HepG2 (cell line): ENCODE measurements around the gene NAGS. TPM values are rescaled to one million over a fixed set of nuclear protein-coding genes. Genes with fewer than 3 reads are reported as not detected.

ENCODE experiments used
- ATAC-seq: fragments of 200-7000 bp; cut with Tn5 transposase; 3 replicates; pipeline ENCODE4 v1.9.1; 2020; ENCODE audit warnings: mild to moderate bottlenecking, moderate library complexity
- BruUV-seq: library from RNA; stranded (reverse); fragments of 400-500 nt; replicated peaks from 2 replicates; lab custom pipeline; 2021; lab: Mats Ljungman, UMichigan
- CTCF ChIA-PET: fragments of 300-600 bp; formaldehyde crosslinking; extraction: SDS; loops from one replicate; lab custom pipeline; 2021; ENCODE audit warnings: low total read pairs, inconsistent platforms, low intra/inter-chr PET ratio; lab: Yijun Ruan, JAX
- POLR2A ChIA-PET: fragments of 350-600 bp; sonication (Branson Sonifier 250); formaldehyde crosslinking; loops from one replicate; lab custom pipeline; 2020; ENCODE audit warnings: antibody characterized with exemption, inconsistent platforms; lab: Yijun Ruan, JAX
- DNase-seq: peaks from one replicate; pipeline ENCODE4 v3.0.0-alpha.2; 2015; ENCODE audit warnings: low spot score
- FAIRE-seq: peaks from 3 replicates; lab custom pipeline; 2011; peaks lifted over from hg19 to GRCh38; lab: Jason Lieb, UNC
- H2AFZ ChIP-seq: one replicate; pipeline ENCODE4 v1.6.1; 2011; ENCODE audit warnings: low read length, inconsistent platforms
- H3K27ac ChIP-seq: fragments of 300-600 bp; 3 replicates; pipeline ENCODE4 v1.8.0; 2011; ENCODE audit warnings: mixed run types, mild to moderate bottlenecking, mixed read lengths, low read length, inconsistent platforms; ENCODE audit not compliant: insufficient read depth; ENCODE audit errors: extremely low read length
- H3K27me3 ChIP-seq, 2 experiments: fragments of 200-600 bp in 1 of 2; 2 replicates in 1 of 2; 3 replicates in 1 of 2; pipeline versions ENCODE4 v1.6.0 to v1.8.0; 2011; ENCODE audit warnings: low read length in 2 of 2, mild to moderate bottlenecking in 2 of 2, moderate library complexity in 2 of 2, inconsistent platforms in 1 of 2; ENCODE audit not compliant: insufficient read depth in 2 of 2, control insufficient read depth in 1 of 2
- H3K36me3 ChIP-seq, 2 experiments: fragments of 200-600 bp in 1 of 2; replicated peaks in 1 of 2; 2 replicates in 1 of 2; 3 replicates in 1 of 2; pipeline versions ENCODE4 v1.5.1 to v1.8.0; 2011; ENCODE audit warnings: low read length in 2 of 2, inconsistent platforms in 1 of 2; ENCODE audit not compliant: insufficient read depth in 2 of 2, control insufficient read depth in 1 of 2
- H3K4me1 ChIP-seq: 2 replicates; pipeline ENCODE4 v1.5.1; 2012; ENCODE audit warnings: low read length, inconsistent platforms; ENCODE audit not compliant: insufficient read depth
- H3K4me2 ChIP-seq: 2 replicates; pipeline ENCODE4 v1.6.0; 2011; ENCODE audit warnings: low read depth, low read length, inconsistent platforms
- H3K4me3 ChIP-seq, 3 experiments: fragments of 200-600 bp in 1 of 3; sonication (generic), shearing (Covaris generic) in 1 of 3; replicated peaks in 1 of 3; 2 replicates each; pipeline ENCODE4 v1.5.1; 2011 to 2016; ENCODE audit warnings: low read length in 3 of 3, inconsistent platforms in 2 of 3, low read depth in 2 of 3, mild to moderate bottlenecking in 2 of 3, control low read depth in 1 of 3, mixed read lengths in 1 of 3; ENCODE audit not compliant: insufficient read depth in 1 of 3
- H3K79me2 ChIP-seq: one replicate; pipeline ENCODE4 v1.6.1; 2011; ENCODE audit warnings: low read length, inconsistent platforms; ENCODE audit not compliant: insufficient read depth
- H3K9ac ChIP-seq: 2 replicates; pipeline ENCODE4 v1.6.0; 2011; ENCODE audit warnings: mild to moderate bottlenecking, low read depth, low read length, inconsistent platforms; ENCODE audit not compliant: insufficient read depth
- H3K9me3 ChIP-seq: 2 replicates; pipeline ENCODE4 v1.5.1; 2012; ENCODE audit warnings: mild to moderate bottlenecking, low read length
- H4K20me1 ChIP-seq: 2 replicates; pipeline ENCODE4 v1.6.0; 2011; ENCODE audit warnings: inconsistent platforms, mild to moderate bottlenecking, low read length, moderate library complexity; ENCODE audit not compliant: insufficient read depth
- ATF6 ChIP-seq: sonication (generic); formaldehyde crosslinking; conservative IDR thresholded peaks from 2 replicates; pipeline ENCODE4 v1.4.0; 2020; ENCODE audit warnings: missing genetic modification reagents
- DNMT3B ChIP-seq: conservative IDR thresholded peaks from 2 replicates; pipeline ENCODE4 v1.6.1; 2016; ENCODE audit warnings: missing biosample characterization, control low read depth
- EED ChIP-seq: sonication (generic); formaldehyde crosslinking; IDR thresholded peaks from 2 replicates; pipeline ENCODE4 v1.5.0; 2020; ENCODE audit warnings: mild to moderate bottlenecking, missing genetic modification reagents
- SMARCC2 ChIP-seq: fragments of 450-650 bp; IDR thresholded peaks from 2 replicates; pipeline ENCODE4 v1.6.1; 2017; ENCODE audit warnings: antibody characterized with exemption, mild to moderate bottlenecking
- ZFYVE20 ChIP-seq: sonication (generic); formaldehyde crosslinking; IDR thresholded peaks from 2 replicates; pipeline ENCODE4 v1.8.0; 2023; ENCODE audit warnings: low read depth, mild to moderate bottlenecking, moderate library complexity, missing genetic modification reagents, borderline replicate concordance
- ZKSCAN5 ChIP-seq: sonication (generic); formaldehyde crosslinking; IDR thresholded peaks from 2 replicates; pipeline ENCODE4 v1.5.1; 2020; ENCODE audit warnings: mild to moderate bottlenecking, missing genetic modification reagents
- ZNF329 ChIP-seq: sonication (generic); formaldehyde crosslinking; IDR thresholded peaks from 2 replicates; pipeline ENCODE4 v1.9.0; 2021; ENCODE audit warnings: low read depth, mild to moderate bottlenecking, missing genetic modification reagents
- ZNF572 ChIP-seq: sonication (generic); formaldehyde crosslinking; IDR thresholded peaks from 2 replicates; pipeline ENCODE4 v1.5.1; 2020; ENCODE audit warnings: mild to moderate bottlenecking, missing genetic modification reagents
- WGBS: methylation state at CpG from one replicate; pipeline ENCODE4 v1.1.6; 2017; ENCODE audit warnings: low lambda C conversion rate; 5-methylcytosine and 5-hydroxymethylcytosine counted together
- in situ Hi-C: cut with HindIII; loops from 2 replicates; pipeline ENCODE4 v1.10.0; 2017; ENCODE audit warnings: low pct_unique_long_range_greater_than_20kb; ENCODE audit not compliant: extremely low pct_ligation_motif_present
- intact Hi-C: fragments of 100-400 bp; cut with micrococcal nuclease; formaldehyde crosslinking; loops from one replicate; pipeline ENCODE4 v1.10.0; 2022; ENCODE audit not compliant: unreplicated experiment
- polyA plus RNA-seq, 8 experiments: library from polyadenylated mRNA; depleted of rRNA in 3 of 8; stranded (reverse) in 7 of 8; unstranded in 1 of 8; fragments of >200 nt; fragmentation: Illumina TruSeq in 4 of 8; extraction: Trizol in 4 of 8; gene quantifications; 2 replicates each; pipeline versions ENCODE4 v1.2.1 to v1.2.3, GENCODE V29; 2011 to 2016; ENCODE audit warnings: low read depth in 4 of 8, missing spikeins in 1 of 8, mixed read lengths in 1 of 8; ENCODE audit not compliant: insufficient read depth in 1 of 8
- total RNA-seq, 5 experiments: library from RNA; depleted of rRNA; stranded (reverse); fragments of >200 nt; fragmentation: Illumina TruSeq; extraction: Trizol; gene quantifications; 2 replicates each; pipeline ENCODE4 v1.2.3, GENCODE V29; 2016; ENCODE audit warnings: low read depth in 1 of 5
- TF ChIP-seq, protein P1 (sequence below): sonication (generic); formaldehyde crosslinking; IDR thresholded peaks from 2 replicates; pipeline ENCODE4 v1.9.0; 2021; ENCODE audit warnings: mild to moderate bottlenecking, missing genetic modification reagents
- TF ChIP-seq, protein P2 (sequence below): IDR thresholded peaks from 2 replicates; pipeline ENCODE4 v1.6.1; 2016; ENCODE audit warnings: mild to moderate bottlenecking, missing biosample characterization, missing genetic modification reagents
- TF ChIP-seq, protein P3 (sequence below): sonication (generic); formaldehyde crosslinking; IDR thresholded peaks from 2 replicates; pipeline ENCODE4 v1.4.0; 2020; ENCODE audit warnings: missing genetic modification reagents, borderline replicate concordance

NAGS gene
- total and polyA plus RNA-seq, 2 of the 13 experiments (the other 11 are each of a cell fraction or from before 2014, with no cell fraction given), result 4.3 to 5.1 TPM

- TF ChIP-seq, protein P1, sequence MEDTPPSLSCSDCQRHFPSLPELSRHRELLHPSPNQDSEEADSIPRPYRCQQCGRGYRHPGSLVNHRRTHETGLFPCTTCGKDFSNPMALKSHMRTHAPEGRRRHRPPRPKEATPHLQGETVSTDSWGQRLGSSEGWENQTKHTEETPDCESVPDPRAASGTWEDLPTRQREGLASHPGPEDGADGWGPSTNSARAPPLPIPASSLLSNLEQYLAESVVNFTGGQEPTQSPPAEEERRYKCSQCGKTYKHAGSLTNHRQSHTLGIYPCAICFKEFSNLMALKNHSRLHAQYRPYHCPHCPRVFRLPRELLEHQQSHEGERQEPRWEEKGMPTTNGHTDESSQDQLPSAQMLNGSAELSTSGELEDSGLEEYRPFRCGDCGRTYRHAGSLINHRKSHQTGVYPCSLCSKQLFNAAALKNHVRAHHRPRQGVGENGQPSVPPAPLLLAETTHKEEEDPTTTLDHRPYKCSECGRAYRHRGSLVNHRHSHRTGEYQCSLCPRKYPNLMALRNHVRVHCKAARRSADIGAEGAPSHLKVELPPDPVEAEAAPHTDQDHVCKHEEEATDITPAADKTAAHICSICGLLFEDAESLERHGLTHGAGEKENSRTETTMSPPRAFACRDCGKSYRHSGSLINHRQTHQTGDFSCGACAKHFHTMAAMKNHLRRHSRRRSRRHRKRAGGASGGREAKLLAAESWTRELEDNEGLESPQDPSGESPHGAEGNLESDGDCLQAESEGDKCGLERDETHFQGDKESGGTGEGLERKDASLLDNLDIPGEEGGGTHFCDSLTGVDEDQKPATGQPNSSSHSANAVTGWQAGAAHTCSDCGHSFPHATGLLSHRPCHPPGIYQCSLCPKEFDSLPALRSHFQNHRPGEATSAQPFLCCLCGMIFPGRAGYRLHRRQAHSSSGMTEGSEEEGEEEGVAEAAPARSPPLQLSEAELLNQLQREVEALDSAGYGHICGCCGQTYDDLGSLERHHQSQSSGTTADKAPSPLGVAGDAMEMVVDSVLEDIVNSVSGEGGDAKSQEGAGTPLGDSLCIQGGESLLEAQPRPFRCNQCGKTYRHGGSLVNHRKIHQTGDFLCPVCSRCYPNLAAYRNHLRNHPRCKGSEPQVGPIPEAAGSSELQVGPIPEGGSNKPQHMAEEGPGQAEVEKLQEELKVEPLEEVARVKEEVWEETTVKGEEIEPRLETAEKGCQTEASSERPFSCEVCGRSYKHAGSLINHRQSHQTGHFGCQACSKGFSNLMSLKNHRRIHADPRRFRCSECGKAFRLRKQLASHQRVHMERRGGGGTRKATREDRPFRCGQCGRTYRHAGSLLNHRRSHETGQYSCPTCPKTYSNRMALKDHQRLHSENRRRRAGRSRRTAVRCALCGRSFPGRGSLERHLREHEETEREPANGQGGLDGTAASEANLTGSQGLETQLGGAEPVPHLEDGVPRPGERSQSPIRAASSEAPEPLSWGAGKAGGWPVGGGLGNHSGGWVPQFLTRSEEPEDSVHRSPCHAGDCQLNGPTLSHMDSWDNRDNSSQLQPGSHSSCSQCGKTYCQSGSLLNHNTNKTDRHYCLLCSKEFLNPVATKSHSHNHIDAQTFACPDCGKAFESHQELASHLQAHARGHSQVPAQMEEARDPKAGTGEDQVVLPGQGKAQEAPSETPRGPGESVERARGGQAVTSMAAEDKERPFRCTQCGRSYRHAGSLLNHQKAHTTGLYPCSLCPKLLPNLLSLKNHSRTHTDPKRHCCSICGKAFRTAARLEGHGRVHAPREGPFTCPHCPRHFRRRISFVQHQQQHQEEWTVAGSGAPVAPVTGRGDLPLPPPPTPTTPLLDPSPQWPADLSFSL (CRISPR knock-in tag), result no peak
These were observed 39.6 kb downstream of the NAGS start (continued) for GRCh38 chr17:44044071-44044470.

DNA sequence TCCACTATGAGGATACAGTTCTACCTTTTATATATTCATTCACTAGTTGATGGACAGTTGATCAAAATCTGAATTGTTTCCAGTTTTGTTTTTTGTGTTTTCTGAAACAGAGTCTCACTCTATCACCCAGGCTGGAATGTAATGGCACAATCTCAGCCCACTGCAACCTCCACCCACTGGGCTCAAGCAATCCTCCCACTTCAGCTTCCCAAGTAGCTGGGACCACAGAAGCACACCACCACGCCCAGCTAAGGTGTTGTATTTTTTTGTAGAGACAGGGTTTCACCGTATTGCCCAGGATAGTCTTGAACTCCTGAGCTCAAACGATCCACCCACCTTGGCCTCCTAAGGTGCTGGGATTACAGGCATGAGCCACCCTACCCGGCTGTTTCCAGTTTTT, 41.1 kb downstream of the NAGS start:
- POLR2A ChIA-PET, result interaction anchor here (2.6 kb wide), 1 partner anchor 21 kb away, joined by 8 read pairs; the partner anchor contains the start of gene LSM12
- intact Hi-C loops, result no loop called here

More for the DNA sequence above, 41.1 kb downstream of the NAGS start:
- no peak overlapping the region for H3K4me2 ChIP-seq
- H3K27ac ChIP-seq, result no peak overlapping the region
- no peak for TF ChIP-seq ZFYVE20 (CRISPR knock-in tag)
- TF ChIP-seq DNMT3B (CRISPR knock-in tag), result no peak
- no peak for TF ChIP-seq ZNF572
- TF ChIP-seq EED (CRISPR knock-in tag), result no peak
- no peak for TF ChIP-seq ATF6
- no peak for TF ChIP-seq SMARCC2
- no peak for TF ChIP-seq ZNF329 (CRISPR knock-in tag)
- TF ChIP-seq, protein P2, sequence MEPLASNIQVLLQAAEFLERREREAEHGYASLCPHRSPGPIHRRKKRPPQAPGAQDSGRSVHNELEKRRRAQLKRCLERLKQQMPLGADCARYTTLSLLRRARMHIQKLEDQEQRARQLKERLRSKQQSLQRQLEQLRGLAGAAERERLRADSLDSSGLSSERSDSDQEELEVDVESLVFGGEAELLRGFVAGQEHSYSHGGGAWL, result no peak
- TF ChIP-seq, protein P3, sequence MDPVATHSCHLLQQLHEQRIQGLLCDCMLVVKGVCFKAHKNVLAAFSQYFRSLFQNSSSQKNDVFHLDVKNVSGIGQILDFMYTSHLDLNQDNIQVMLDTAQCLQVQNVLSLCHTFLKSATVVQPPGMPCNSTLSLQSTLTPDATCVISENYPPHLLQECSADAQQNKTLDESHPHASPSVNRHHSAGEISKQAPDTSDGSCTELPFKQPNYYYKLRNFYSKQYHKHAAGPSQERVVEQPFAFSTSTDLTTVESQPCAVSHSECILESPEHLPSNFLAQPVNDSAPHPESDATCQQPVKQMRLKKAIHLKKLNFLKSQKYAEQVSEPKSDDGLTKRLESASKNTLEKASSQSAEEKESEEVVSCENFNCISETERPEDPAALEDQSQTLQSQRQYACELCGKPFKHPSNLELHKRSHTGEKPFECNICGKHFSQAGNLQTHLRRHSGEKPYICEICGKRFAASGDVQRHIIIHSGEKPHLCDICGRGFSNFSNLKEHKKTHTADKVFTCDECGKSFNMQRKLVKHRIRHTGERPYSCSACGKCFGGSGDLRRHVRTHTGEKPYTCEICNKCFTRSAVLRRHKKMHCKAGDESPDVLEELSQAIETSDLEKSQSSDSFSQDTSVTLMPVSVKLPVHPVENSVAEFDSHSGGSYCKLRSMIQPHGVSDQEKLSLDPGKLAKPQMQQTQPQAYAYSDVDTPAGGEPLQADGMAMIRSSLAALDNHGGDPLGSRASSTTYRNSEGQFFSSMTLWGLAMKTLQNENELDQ, result no peak
- no peak for TF ChIP-seq ZKSCAN5
- H4K20me1 ChIP-seq, result peaks cover 22% of the 10 kb centered on the region
- FAIRE-seq (no peak), ATAC-seq (no peak), DNase-seq (no peak)
- in situ Hi-C loops, result loop anchor here (10.0 kb wide), 1 partner anchor 101 kb away; the partner anchor contains the start of gene PPY
- H3K4me3 ChIP-seq, result no peak overlapping the region
- no peaks in the 10 kb centered on the region for H3K27me3 ChIP-seq
- H3K79me2 ChIP-seq, result peaks cover 64% of the 10 kb centered on the region
- H2AFZ ChIP-seq, result no peak overlapping the region
- WGBS, result 95% methylated on average over 4 of the region's 4 CpGs
- H3K9ac ChIP-seq, result no peak overlapping the region
- CTCF ChIA-PET, result no interaction called here
- no peaks in the 10 kb centered on the region for H3K9me3 ChIP-seq
- BruUV-seq, result no TSS peak
- H3K4me1 ChIP-seq, result no peaks in the 10 kb centered on the region
- H3K36me3 ChIP-seq, result peaks cover 19 to 60% of the 10 kb centered on the region in 2 experiments
